ENCODE results near the gene DERL2. TPM values are rescaled to one million over a fixed set of nuclear protein-coding genes. Genes with fewer than 3 reads are reported as not detected.

The DERL2 gene
- polyA plus RNA-seq, 3 donors: 44.9 to 51.7 (median 45.5) TPM

Other genes starting within 250 kb of the DERL2 start
- 10 to 100 TPM in 2 of 3 donors, 1 to 10 TPM in 1; 7.9 to 31.4 (median 23.8) TPM for gene RABEP1, start 203.9 kb downstream of the DERL2 start, polyA plus RNA-seq
- 10 to 100 TPM; 36.0 to 60.2 (median 45.0) TPM for gene NUP88, start 66.5 kb downstream of the DERL2 start, polyA plus RNA-seq
- gene RPAIN, start 66.0 kb downstream of the DERL2 start, polyA plus RNA-seq: 10 to 100 TPM; 28.7 to 37.6 (median 31.7) TPM
- gene C1QBP, start 47.0 kb downstream of the DERL2 start, polyA plus RNA-seq: 100 to 1,000 TPM in 2 of 3 donors, 10 to 100 TPM in 1; 58.7 to 136 (median 133) TPM
- 1 to 10 TPM; 3.9 to 9.0 (median 4.4) TPM for gene DHX33, start 17.2 kb downstream of the DERL2 start, polyA plus RNA-seq
- 10 to 100 TPM in 1 of 3 donors, 1 to 10 TPM in 2; 7.3 to 10.3 (median 8.8) TPM for gene MIS12, start 388 bp upstream of the DERL2 start, polyA plus RNA-seq
- 10 to 100 TPM in 2 of 3 donors, 1 to 10 TPM in 1; 6.2 to 60.8 (median 15.1) TPM for gene NLRP1, start 98.3 kb upstream of the DERL2 start, polyA plus RNA-seq

Measured in adipose tissue (tissue), 3 donors.